H1 (cell line): ENCODE results near the gene ZNF382. TPM values are rescaled to one million over a fixed set of nuclear protein-coding genes. Genes with fewer than 3 reads are reported as not detected.
A peak's percentile ranks its signal among the peaks of the same experiment; 100 is the strongest.

Experiments used
- CTCF ChIA-PET: fragments of 300-600 bp; sonication (Branson Sonifier 250); formaldehyde crosslinking; loops from one replicate; lab custom pipeline; 2021; ENCODE audit not compliant: partially characterized antibody; lab: Charles Lee
- POLR2A ChIA-PET: fragments of 300-600 bp; sonication (Branson Sonifier 250); formaldehyde crosslinking; loops from one replicate; lab custom pipeline; 2021; ENCODE audit warnings: inconsistent platforms; ENCODE audit not compliant: partially characterized antibody; lab: Charles Lee
- DNase-seq, 2 experiments: peaks; one replicate each; pipeline versions ENCODE4 v3.0.0 to v3.0.0-alpha.2; 2010 to 2022; ENCODE audit warnings: low spot score in 2 of 2, low read depth in 1 of 2, mixed read lengths in 1 of 2
- FAIRE-seq: peaks from 2 replicates; lab custom pipeline; 2011; peaks lifted over from hg19 to GRCh38; lab: Jason Lieb, UNC
- H2AFZ ChIP-seq: 2 replicates; pipeline ENCODE4 v1.8.1; 2012; ENCODE audit warnings: low read length, inconsistent platforms
- H2AK5ac ChIP-seq: 2 replicates; pipeline ENCODE4 v1.6.1; 2013; ENCODE audit warnings: low read depth, low read length
- H2BK120ac ChIP-seq: replicated peaks from 2 replicates; pipeline ENCODE3; 2013; ENCODE audit warnings: low read depth, low read length, inconsistent platforms
- H2BK12ac ChIP-seq: 2 replicates; pipeline ENCODE4 v1.6.1; 2013; ENCODE audit warnings: low read depth, low read length
- H2BK15ac ChIP-seq: 2 replicates; pipeline ENCODE4 v1.6.1; 2013; ENCODE audit warnings: low read length
- H2BK20ac ChIP-seq: 2 replicates; pipeline ENCODE4 v1.6.1; 2013; ENCODE audit warnings: low read length
- H2BK5ac ChIP-seq: 2 replicates; pipeline ENCODE4 v1.6.1; 2013; ENCODE audit warnings: low read depth, low read length
- H3K14ac ChIP-seq: 2 replicates; pipeline ENCODE4 v1.6.1; 2013; ENCODE audit warnings: inconsistent platforms; ENCODE audit not compliant: insufficient read length
- H3K18ac ChIP-seq: 2 replicates; pipeline ENCODE4 v1.6.1; 2013; ENCODE audit warnings: low read length; ENCODE audit errors: extremely low read depth
- H3K23ac ChIP-seq: 2 replicates; pipeline ENCODE4 v1.6.1; 2013; ENCODE audit warnings: inconsistent platforms; ENCODE audit not compliant: insufficient read length
- H3K23me2 ChIP-seq: 2 replicates; pipeline ENCODE4 v1.6.1; 2013; ENCODE audit warnings: low read depth, low read length
- H3K27ac ChIP-seq: 2 replicates; pipeline ENCODE4 v1.6.1; 2011; ENCODE audit warnings: low read depth, low read length, inconsistent platforms
- H3K27me3 ChIP-seq, 4 experiments: replicated peaks in 1 of 4; 1 replicate in 1 of 4; 2 replicates in 3 of 4; pipeline versions ENCODE4 v1.6.1 to v1.8.1; 2011 to 2013; ENCODE audit warnings: low read length in 3 of 4, mild to moderate bottlenecking in 3 of 4, inconsistent platforms in 2 of 4, mixed read lengths in 2 of 4, moderate library complexity in 1 of 4; ENCODE audit not compliant: control insufficient read depth in 3 of 4, insufficient read depth in 3 of 4; ENCODE audit errors: extremely low read depth in 1 of 4
- H3K36me3 ChIP-seq, 4 experiments: 2 replicates each; pipeline versions ENCODE4 v1.6.1 to v1.8.1; 2011 to 2013; ENCODE audit warnings: mild to moderate bottlenecking in 4 of 4, low read length in 3 of 4, moderate library complexity in 2 of 4, control low read depth in 1 of 4, inconsistent platforms in 1 of 4; ENCODE audit not compliant: insufficient read depth in 4 of 4, control insufficient read depth in 2 of 4
- H3K4ac ChIP-seq: replicated peaks from 2 replicates; pipeline ENCODE3; 2013; ENCODE audit warnings: low read length, low read depth, mixed read lengths, inconsistent platforms; ENCODE audit not compliant: insufficient read length
- H3K4me1 ChIP-seq, 4 experiments: replicated peaks in 1 of 4; 1 replicate in 1 of 4; 2 replicates in 3 of 4; pipeline versions ENCODE4 v1.6.1 to v1.8.1; 2011 to 2013; ENCODE audit warnings: low read length in 3 of 4, inconsistent platforms in 2 of 4, mixed read lengths in 1 of 4; ENCODE audit not compliant: insufficient read depth in 4 of 4, control insufficient read depth in 3 of 4
- H3K4me2 ChIP-seq, 2 experiments: 2 replicates each; pipeline versions ENCODE4 v1.6.1 to v1.8.1; 2011 to 2013; ENCODE audit warnings: low read depth in 2 of 2, low read length in 2 of 2, control low read depth in 1 of 2, inconsistent platforms in 1 of 2, mild to moderate bottlenecking in 1 of 2; ENCODE audit not compliant: insufficient read depth in 1 of 2
- H3K4me3 ChIP-seq, 4 experiments: fragments of 200-600, 300-600 bp in 1 of 4; sonication (generic), shearing (Covaris generic), sonication (Bioruptor Twin) in 1 of 4; 2 replicates each; pipeline versions ENCODE4 v1.5.1 to v1.8.1; 2011 to 2016; ENCODE audit warnings: low read length in 4 of 4, low read depth in 3 of 4, control low read depth in 2 of 4, inconsistent platforms in 2 of 4, mild to moderate bottlenecking in 2 of 4, mixed read lengths in 1 of 4, moderate library complexity in 1 of 4; ENCODE audit not compliant: insufficient read depth in 2 of 4; ENCODE audit errors: extremely low read depth in 1 of 4
- H3K56ac ChIP-seq: replicated peaks from 2 replicates; pipeline ENCODE3; 2013; ENCODE audit warnings: low read depth, mild to moderate bottlenecking, mixed read lengths, low read length, inconsistent platforms; ENCODE audit not compliant: insufficient read length
- H3K79me1 ChIP-seq: 2 replicates; pipeline ENCODE4 v1.6.1; 2013; ENCODE audit warnings: low read depth, low read length, control low read depth
- H3K79me2 ChIP-seq, 2 experiments: 2 replicates each; pipeline versions ENCODE4 v1.6.1 to v1.8.1; 2012 to 2013; ENCODE audit warnings: low read length in 2 of 2, mild to moderate bottlenecking in 2 of 2, inconsistent platforms in 1 of 2; ENCODE audit not compliant: insufficient read depth in 2 of 2, control insufficient read depth in 1 of 2
- H3K9ac ChIP-seq, 4 experiments: replicated peaks in 1 of 4; 1 replicate in 1 of 4; 2 replicates in 3 of 4; pipeline versions ENCODE4 v1.6.1 to v1.8.1; 2011 to 2013; ENCODE audit warnings: low read depth in 3 of 4, low read length in 3 of 4, control low read depth in 2 of 4, mild to moderate bottlenecking in 2 of 4, moderate library complexity in 2 of 4, inconsistent platforms in 1 of 4; ENCODE audit errors: extremely low read depth in 1 of 4
- H3K9me3 ChIP-seq, 2 experiments: 2 replicates each; pipeline versions ENCODE4 v1.6.1 to v1.8.1; 2012 to 2013; ENCODE audit warnings: mild to moderate bottlenecking in 2 of 2, moderate library complexity in 2 of 2, control low read depth in 1 of 2, inconsistent platforms in 1 of 2, low read depth in 1 of 2, low read length in 1 of 2, mixed read lengths in 1 of 2; ENCODE audit not compliant: insufficient read depth in 2 of 2
- H4K20me1 ChIP-seq, 2 experiments: replicated peaks in 1 of 2; 2 replicates each; pipeline versions ENCODE3 to v1.8.1; 2011 to 2013; ENCODE audit warnings: inconsistent platforms in 2 of 2, low read length in 2 of 2, mild to moderate bottlenecking in 1 of 2; ENCODE audit not compliant: insufficient read depth in 2 of 2, control insufficient read depth in 1 of 2
- H4K5ac ChIP-seq: 2 replicates; pipeline ENCODE4 v1.6.1; 2013; ENCODE audit warnings: low read length, low read depth, mixed read lengths, inconsistent platforms; ENCODE audit not compliant: insufficient read length
- H4K8ac ChIP-seq: 2 replicates; pipeline ENCODE4 v1.8.0; 2013; ENCODE audit warnings: mild to moderate bottlenecking, moderate library complexity, low read length, inconsistent platforms; ENCODE audit not compliant: insufficient read depth; ENCODE audit errors: extremely low read depth
- H4K91ac ChIP-seq: replicated peaks from 2 replicates; pipeline ENCODE3; 2013; ENCODE audit warnings: low read length, mixed read lengths, inconsistent platforms; ENCODE audit not compliant: insufficient read length
- CHD1 ChIP-seq: IDR thresholded peaks from 2 replicates; pipeline ENCODE4 v1.6.1; 2012; ENCODE audit warnings: low read depth, low read length, improper control_type of control experiment
- EGR1 ChIP-seq: IDR thresholded peaks from 2 replicates; pipeline ENCODE4 v1.6.1; 2011; ENCODE audit warnings: low read depth, low read length, borderline replicate concordance
- KDM1A ChIP-seq: fragments of 200-600, 300-600 bp; sonication (generic); IDR thresholded peaks from 2 replicates; pipeline ENCODE4 v1.7.1; 2016; ENCODE audit warnings: mild to moderate bottlenecking, low read length, borderline replicate concordance
- MAX ChIP-seq: IDR thresholded peaks from 2 replicates; pipeline ENCODE4 v1.6.1; 2012; ENCODE audit warnings: inconsistent platforms
- NANOG ChIP-seq: IDR thresholded peaks from 2 replicates; pipeline ENCODE4 v1.6.1; 2011; ENCODE audit warnings: low read length, low read depth, mild to moderate bottlenecking, inconsistent platforms; ENCODE audit not compliant: insufficient read depth, poor library complexity, severe bottlenecking
- PHF8 ChIP-seq: fragments of 200-600 bp; sonication (generic); conservative IDR thresholded peaks from 2 replicates; pipeline ENCODE4 v1.7.1; 2012; ENCODE audit warnings: low read depth, mild to moderate bottlenecking, inconsistent platforms, low read length, moderate library complexity
- POLR2A ChIP-seq, 2 experiments: IDR thresholded peaks; 1 replicate in 1 of 2; 2 replicates in 1 of 2; pipeline ENCODE4 v1.6.1; 2011; ENCODE audit warnings: low read depth in 2 of 2, low read length in 2 of 2, mild to moderate bottlenecking in 2 of 2; ENCODE audit errors: control extremely low read depth in 1 of 2
- POLR2AphosphoS5 ChIP-seq: IDR thresholded peaks from 2 replicates; pipeline ENCODE4 v1.6.1; 2011; ENCODE audit warnings: low read depth, low read length
- RAD21 ChIP-seq, 2 experiments: IDR thresholded peaks in 1 of 2; conservative IDR thresholded peaks in 1 of 2; 2 replicates each; pipeline ENCODE4 v1.6.1; 2011; ENCODE audit warnings: low read depth in 2 of 2, low read length in 2 of 2, improper control_type of control experiment in 1 of 2, inconsistent platforms in 1 of 2, mild to moderate bottlenecking in 1 of 2, moderate library complexity in 1 of 2
- SAP30 ChIP-seq: fragments of 300-600 bp; sonication (generic); IDR thresholded peaks from 2 replicates; pipeline ENCODE4 v1.7.1; 2012; ENCODE audit warnings: low read length, moderate library complexity, mild to moderate bottlenecking, inconsistent platforms; ENCODE audit not compliant: insufficient read depth, insufficient replicate concordance
- SRF ChIP-seq: IDR thresholded peaks from 2 replicates; pipeline ENCODE4 v1.6.1; 2011; ENCODE audit warnings: mild to moderate bottlenecking, low read depth, low read length, moderate library complexity
- TAF7 ChIP-seq: optimal IDR thresholded peaks from 2 replicates; pipeline ENCODE3; 2011; ENCODE audit warnings: low read depth, mild to moderate bottlenecking, inconsistent platforms, low read length, moderate library complexity, borderline replicate concordance
- TEAD4 ChIP-seq: IDR thresholded peaks from 2 replicates; pipeline ENCODE4 v1.6.1; 2012; ENCODE audit warnings: low read depth, low read length, inconsistent platforms, mixed read lengths
- WGBS, 2 experiments: shearing (Covaris generic) in 1 of 2; methylation state at CpG; one replicate each; pipeline versions ENCODE4 v1.1.6 to v1.1.7; 2013 to 2015; ENCODE audit warnings: low lambda C conversion rate in 2 of 2, mixed read lengths in 2 of 2, inconsistent platforms in 1 of 2, low coverage in 1 of 2, missing lambda C conversion rate in 1 of 2; ENCODE audit not compliant: insufficient replicate concordance in 2 of 2, insufficient coverage in 1 of 2, insufficient read length in 1 of 2; ENCODE audit errors: extremely low coverage in 1 of 2, missing lambda C conversion rate in 1 of 2; 5-methylcytosine and 5-hydroxymethylcytosine counted together
- polyA plus RNA-seq, 7 experiments: library from polyadenylated mRNA; depleted of rRNA in 3 of 7; stranded (reverse) in 5 of 7; unstranded in 2 of 7; fragments of >200 nt in 5 of 7; fragments of 200-250 nt in 2 of 7; gene quantifications; 1 replicate in 5 of 7; 2 replicates in 1 of 7; 4 replicates in 1 of 7; pipeline versions ENCODE4 v1.2.1 to v1.2.3, GENCODE V29; 2011 to 2013; ENCODE audit warnings: missing spikeins in 2 of 7, mixed read lengths in 2 of 7
- total RNA-seq: library from RNA; stranded (reverse); fragmentation: NEBNext Ultra II Directional; extraction: Animal tissue kit (Norgen Biotek cat#: 25700); gene quantifications from 2 replicates; pipeline ENCODE4 v1.2.1, GENCODE V29; 2021

The ZNF382 gene
- total and polyA plus RNA-seq, 2 of the 8 experiments (the other 6 are each of a cell fraction or from before 2014, with no cell fraction given) = 1.9 to 6.3 TPM

GRCh38 chr19:36668646-36669045, 63.5 kb downstream of the ZNF382 start:
- no peaks in the 10 kb centered on the region for H3K27me3 ChIP-seq
- H4K8ac ChIP-seq = no peak overlapping the region
- 84% methylated on average over 2 of the region's 2 CpGs; no CpG with 5 or more reads in 1 of the 2 experiments for WGBS, 2 experiments
- peak overlapping the region in 1 of 4 experiments; percentile 93; a peak in 2 of 8 replicates for H3K4me3 ChIP-seq
- H4K5ac ChIP-seq = no peak overlapping the region
- ChIA-PET POLR2A (interaction anchor here (1.5 to 1.8 kb wide), 2 partner anchors 9 to 18 kb away, joined by 6 to 10 read pairs; no protein-coding TSS in a partner anchor), CTCF (no interaction called here)
- H2AK5ac ChIP-seq = no peak overlapping the region
- no peak overlapping the region for H4K91ac ChIP-seq
- H3K36me3 ChIP-seq = peaks cover 0 to 7% (median 2%) of the 10 kb centered on the region in 4 experiments; a peak in 3 of 8 replicates
- H3K23me2 ChIP-seq = peaks cover 2% of the 10 kb centered on the region; the same call in 1 of the 2 replicates
- H2BK12ac ChIP-seq = no peak overlapping the region
- H2BK15ac ChIP-seq = no peak overlapping the region
- peaks cover 8% of the 10 kb centered on the region; the same call in 1 of the 2 replicates for H3K79me1 ChIP-seq
- H2BK5ac ChIP-seq = no peak overlapping the region
- peaks cover 4 to 43% of the 10 kb centered on the region in 2 experiments; a peak in 3 of 4 replicates for H3K79me2 ChIP-seq
- no peak overlapping the region for H3K4ac ChIP-seq
- DNase-seq = no peak
- H3K4me2 ChIP-seq = peak overlapping the region; percentile 26 to 47; a peak in 3 of 4 replicates
- H3K9me3 ChIP-seq = no peaks in the 10 kb centered on the region; a peak in 1 of 4 replicates
- H3K27ac ChIP-seq = no peak overlapping the region
- no peak overlapping the region for H3K9ac ChIP-seq
- H3K23ac ChIP-seq = no peak overlapping the region
- H3K18ac ChIP-seq = no peak overlapping the region
- H3K14ac ChIP-seq = no peak overlapping the region
- H3K56ac ChIP-seq = no peak overlapping the region
- no peak overlapping the region for H2BK20ac ChIP-seq
- no peak for FAIRE-seq
- no peak overlapping the region for H2AFZ ChIP-seq
- no peak overlapping the region for H2BK120ac ChIP-seq
- H3K4me1 ChIP-seq = peaks cover 0 to 2% (median under 1%) of the 10 kb centered on the region in 4 experiments; a peak in 1 of 7 replicates
- H4K20me1 ChIP-seq = peaks cover 0 to 6% of the 10 kb centered on the region in 2 experiments
- TF ChIP-seq POLR2A (IDR thresholded peaks at IDR 0.05; ENCODE audit: control extremely low read depth in 1 of 2, low read depth in 2 of 2, low read length in 2 of 2) (no peak), SAP30 (no peak), MAX (no peak), POLR2AphosphoS5 (no peak), KDM1A (no peak), EGR1 (no peak), RAD21 (IDR thresholded peaks at IDR 0.05 in 1 of 2, conservative IDR thresholded peaks at IDR 0.05 in 1 of 2; ENCODE audit: low read depth in 2 of 2, low read length in 2 of 2) (no peak), NANOG (no peak), TAF7 (no peak), PHF8 (no peak), CHD1 (no peak), SRF (no peak), TEAD4 (no peak)
